ENCODE measurements around the gene SURF1. TPM values are rescaled to one million over a fixed set of nuclear protein-coding genes. Genes with fewer than 3 reads are reported as not detected.

Gene SURF1
- total RNA-seq, 1 experiment from 2014 or later: 45.6 TPM

GRCh38 chr9:133368249-133368881, 12.1 kb upstream of the SURF1 start:
- Histone ChIP-seq H3K4me1 (ENCODE audit: control insufficient read depth, insufficient read depth, low read length) (peaks cover 13% of the 10 kb centered on the region), H3K27me3 (ENCODE audit: control insufficient read depth, insufficient read depth, low read length) (no peaks in the 10 kb centered on the region), H3K9me3 (ENCODE audit: control insufficient read depth, insufficient read depth, low read depth, low read length) (no peaks in the 10 kb centered on the region), H3K4me3 (ENCODE audit: low read depth in 2 of 2, low read length in 2 of 2) (no peak overlapping the region), H3K27ac (ENCODE audit: low read length) (no peak overlapping the region), H3K36me3 (ENCODE audit: control insufficient read depth, insufficient read depth, low read length) (peaks cover 6% of the 10 kb centered on the region; the same call in 1 of the 2 replicates)
- POLR2A ChIA-PET: no interaction called here
- no TSS peak for BruUV-seq (replicated peaks)
- DNase-seq (ENCODE audit: low read depth, low spot score) (no peak), ATAC-seq (no peak)
- TF ChIP-seq SIN3A (IDR thresholded peaks at IDR 0.05; ENCODE audit: borderline replicate concordance, insufficient read depth, low read depth, low read length): no peak
- TF ChIP-seq TCF7L2 (IDR thresholded peaks at IDR 0.05; ENCODE audit: low read depth, low read length): no peak
- TF ChIP-seq REST (IDR thresholded peaks at IDR 0.05; ENCODE audit: insufficient read depth in 1 of 2, low read depth in 2 of 2, low read length in 1 of 2): no peak
- TF ChIP-seq POLR2AphosphoS5 (IDR thresholded peaks at IDR 0.05; ENCODE audit: low read depth, low read length): no peak
- no peak for TF ChIP-seq CTCF (IDR thresholded peaks at IDR 0.05)
- CTCF ChIA-PET: no interaction called here
- in situ Hi-C loops (cut with HindIII; ENCODE audit: low pct_unique_long_range_greater_than_20kb, low sequenced_read_pairs) (no loop called here), intact Hi-C loops (cut with micrococcal nuclease; ENCODE audit: unreplicated experiment) (no loop called here)

GRCh38 chr9:133367778-133368177, 11.5 kb upstream of the SURF1 start:
- peaks cover 13% of the 10 kb centered on the region for H3K4me1 ChIP-seq (ENCODE audit: control insufficient read depth, insufficient read depth, low read length)
- no peaks in the 10 kb centered on the region for H3K27me3 ChIP-seq (ENCODE audit: control insufficient read depth, insufficient read depth, low read length)
- no peak overlapping the region for H3K27ac ChIP-seq (ENCODE audit: low read length)
- H3K36me3 ChIP-seq (ENCODE audit: control insufficient read depth, insufficient read depth, low read length): peaks cover 6% of the 10 kb centered on the region; the same call in 1 of the 2 replicates
- DNase-seq (ENCODE audit: low read depth, low spot score) (no peak), ATAC-seq (no peak)
- no peaks in the 10 kb centered on the region for H3K9me3 ChIP-seq (ENCODE audit: control insufficient read depth, insufficient read depth, low read depth, low read length)
- H3K4me3 ChIP-seq (ENCODE audit: low read depth in 2 of 2, low read length in 2 of 2): no peak overlapping the region
- intact Hi-C loops (cut with micrococcal nuclease; ENCODE audit: unreplicated experiment) (no loop called here), in situ Hi-C loops (cut with HindIII; ENCODE audit: low pct_unique_long_range_greater_than_20kb, low sequenced_read_pairs) (no loop called here)
- TF ChIP-seq TCF7L2 (IDR thresholded peaks at IDR 0.05; ENCODE audit: low read depth, low read length) (no peak), REST (IDR thresholded peaks at IDR 0.05; ENCODE audit: insufficient read depth in 1 of 2, low read depth in 2 of 2, low read length in 1 of 2) (no peak), CTCF (IDR thresholded peaks at IDR 0.05) (no peak), POLR2AphosphoS5 (IDR thresholded peaks at IDR 0.05; ENCODE audit: low read depth, low read length) (no peak), SIN3A (IDR thresholded peaks at IDR 0.05; ENCODE audit: borderline replicate concordance, insufficient read depth, low read depth, low read length) (no peak)
- BruUV-seq (replicated peaks): no TSS peak
- ChIA-PET CTCF (no interaction called here), POLR2A (no interaction called here)
